SHP77 treated with DMSO at 0.1 percent for 48 hours (cell line): Measurements from ENCODE around the gene BPGM.

Experiments used
- DNase-seq: peaks from one replicate; lab custom pipeline; 2025; lab: John Stamatoyannopoulos, UW

Gene BPGM

GRCh38 chr7:134646425-134647305, at the start of gene BPGM:
Gene BPGM, plus strand, starts transcription at chr7:134646853. Its CDS starts 14,655 bp downstream, at chr7:134661508.
- peak; percentile 98 for DNase-seq

- no peak for DNase-seq
Measured at GRCh38 chr7:134599371-134599770, 47.3 kb upstream of the BPGM start.

DNA sequence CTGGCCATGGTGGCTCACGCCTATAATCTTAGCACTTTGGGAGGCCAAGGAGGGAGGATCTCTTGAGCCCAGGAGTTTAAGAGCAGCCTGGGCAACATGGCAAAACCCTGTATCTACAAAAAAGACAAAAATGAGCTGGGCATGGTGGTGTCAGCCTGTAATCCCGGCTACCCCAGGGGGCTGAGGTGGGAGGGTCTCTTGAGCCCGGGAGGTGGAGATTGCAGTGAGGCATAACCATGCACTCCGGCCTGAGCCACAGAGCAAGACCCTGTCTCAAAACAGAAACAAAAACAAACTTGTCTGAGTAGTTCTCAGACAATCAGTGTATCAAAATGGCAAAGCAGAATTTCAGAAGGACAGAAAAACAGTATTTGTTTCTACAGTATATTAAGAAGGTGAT, 45.2 kb upstream of the BPGM start:
- DNase-seq, result no peak

DNA sequence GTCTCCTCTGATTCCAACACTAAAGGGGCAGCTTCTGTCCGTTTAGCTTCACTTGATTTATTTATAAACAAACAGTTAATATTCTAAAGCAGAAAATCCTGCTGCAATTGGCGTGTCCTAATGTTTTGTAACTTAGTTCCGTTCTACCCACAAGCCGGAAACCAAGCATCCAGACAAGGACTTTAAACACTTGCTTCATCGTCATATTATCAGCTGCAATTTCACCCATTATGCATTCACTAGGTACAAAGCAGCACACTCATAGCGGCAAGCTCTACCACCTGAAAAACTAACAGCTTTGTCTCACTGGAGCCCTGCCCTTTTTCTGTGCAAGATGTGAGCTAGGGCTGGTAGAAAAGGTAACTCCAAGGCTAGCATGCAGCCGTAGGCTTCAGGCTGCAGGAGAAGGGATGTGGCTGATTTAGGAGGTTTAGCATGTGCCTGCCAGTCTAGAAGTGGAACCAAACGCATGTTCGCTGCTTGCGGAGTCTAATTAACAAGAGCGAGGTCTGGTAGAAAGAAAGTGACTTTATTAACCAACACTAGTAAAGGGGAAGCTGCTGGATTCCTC, 43.7 kb upstream of the BPGM start:
- DNase-seq, result no peak

DNA sequence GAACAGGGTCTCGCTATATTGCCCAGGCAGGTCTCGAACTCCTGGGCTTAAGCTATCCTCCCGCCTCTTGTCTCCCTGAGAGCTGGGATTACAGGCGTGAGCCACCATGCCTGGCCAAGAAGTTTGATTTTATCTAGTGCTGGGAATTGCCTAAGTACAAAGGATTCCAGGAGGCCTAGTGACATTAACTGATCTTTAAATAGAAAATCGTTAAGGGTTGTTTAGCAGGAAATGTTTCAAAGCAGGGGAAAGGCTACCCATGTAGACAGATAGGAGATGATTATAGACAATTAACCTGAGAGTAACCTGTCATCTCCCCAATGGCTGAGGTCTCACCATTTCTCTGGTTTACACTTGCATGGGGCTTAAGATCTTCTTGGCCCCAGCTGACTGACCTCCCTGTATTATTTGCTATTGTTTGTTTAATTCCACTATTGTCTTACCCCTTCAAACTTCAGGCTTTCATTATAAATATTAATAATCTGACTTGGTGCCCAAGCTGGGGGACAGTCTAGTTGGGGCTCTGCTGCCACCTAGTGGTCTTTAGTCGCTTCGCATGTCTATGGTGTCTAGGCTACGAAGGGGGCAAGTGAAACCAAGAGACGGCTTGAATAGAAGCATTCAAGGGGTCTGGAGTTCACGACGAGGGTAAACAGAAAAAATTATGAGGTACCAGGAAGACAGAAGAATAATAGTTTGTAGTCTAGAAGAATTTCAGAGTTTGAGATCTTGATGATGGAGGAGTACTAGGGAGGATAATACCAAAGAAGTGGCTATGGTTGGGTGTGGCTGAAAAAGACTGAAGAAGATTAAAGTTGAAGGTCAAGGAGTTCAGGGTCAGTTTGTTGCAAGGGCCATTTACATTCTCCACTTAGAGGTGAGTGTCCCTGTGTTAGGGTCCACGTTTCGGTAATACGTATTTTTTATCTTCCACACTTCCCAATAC, 40.4 kb upstream of the BPGM start:
- DNase-seq, result peak; percentile 7

DNA sequence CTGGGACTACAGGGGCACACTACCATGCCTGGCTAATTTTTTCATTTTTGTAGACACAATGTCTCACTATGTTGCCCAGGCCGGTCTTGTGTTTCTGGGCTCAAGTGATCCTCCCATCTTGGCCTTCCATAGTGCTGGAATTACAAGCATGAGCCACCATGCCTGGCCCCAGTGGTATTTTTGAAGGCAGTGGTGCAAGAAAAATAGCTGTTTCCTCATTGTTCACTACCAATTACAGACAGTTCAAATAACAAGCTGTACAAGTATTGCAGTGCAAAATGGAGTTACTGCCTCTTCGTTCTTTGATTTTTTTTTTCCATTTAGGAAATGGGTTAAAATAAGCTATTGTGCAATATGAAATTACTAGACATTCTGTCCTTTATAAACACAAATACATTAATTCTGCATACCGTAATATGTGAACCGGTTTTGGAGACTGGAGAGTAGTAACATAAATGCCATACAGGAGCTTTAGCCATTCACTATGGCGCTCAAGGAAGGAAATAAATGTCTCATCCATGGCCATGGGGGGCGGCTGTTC, 35.0 kb upstream of the BPGM start:
- no peak for DNase-seq

- DNase-seq, result no peak
Measured at GRCh38 chr7:134612197-134612596, 34.5 kb upstream of the BPGM start.

- DNase-seq, result no peak
Measured at GRCh38 chr7:134613623-134614347, 32.9 kb upstream of the BPGM start.

DNA sequence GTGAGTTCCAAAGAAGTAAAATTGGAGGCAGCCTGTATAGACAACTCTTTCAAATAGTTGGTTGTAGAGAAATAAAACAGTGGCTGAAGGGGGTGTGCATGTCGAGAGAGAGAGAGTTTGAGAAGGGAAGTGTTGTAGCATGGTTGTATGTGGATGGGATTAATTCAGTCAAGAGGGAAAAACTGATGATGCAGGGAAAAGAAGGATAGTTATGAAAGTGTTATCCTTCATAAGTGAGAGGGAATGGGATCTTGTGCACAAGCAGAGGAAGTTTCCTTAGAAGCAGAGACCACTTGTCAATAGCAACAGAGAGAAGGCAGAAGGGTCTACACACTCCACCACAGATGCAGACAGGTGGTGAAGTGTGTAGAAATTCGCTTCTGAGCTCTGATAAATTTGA, 30.0 kb upstream of the BPGM start:
- DNase-seq, result no peak

- DNase-seq, result no peak
Measured at GRCh38 chr7:134618756-134619530, 27.7 kb upstream of the BPGM start.

DNA sequence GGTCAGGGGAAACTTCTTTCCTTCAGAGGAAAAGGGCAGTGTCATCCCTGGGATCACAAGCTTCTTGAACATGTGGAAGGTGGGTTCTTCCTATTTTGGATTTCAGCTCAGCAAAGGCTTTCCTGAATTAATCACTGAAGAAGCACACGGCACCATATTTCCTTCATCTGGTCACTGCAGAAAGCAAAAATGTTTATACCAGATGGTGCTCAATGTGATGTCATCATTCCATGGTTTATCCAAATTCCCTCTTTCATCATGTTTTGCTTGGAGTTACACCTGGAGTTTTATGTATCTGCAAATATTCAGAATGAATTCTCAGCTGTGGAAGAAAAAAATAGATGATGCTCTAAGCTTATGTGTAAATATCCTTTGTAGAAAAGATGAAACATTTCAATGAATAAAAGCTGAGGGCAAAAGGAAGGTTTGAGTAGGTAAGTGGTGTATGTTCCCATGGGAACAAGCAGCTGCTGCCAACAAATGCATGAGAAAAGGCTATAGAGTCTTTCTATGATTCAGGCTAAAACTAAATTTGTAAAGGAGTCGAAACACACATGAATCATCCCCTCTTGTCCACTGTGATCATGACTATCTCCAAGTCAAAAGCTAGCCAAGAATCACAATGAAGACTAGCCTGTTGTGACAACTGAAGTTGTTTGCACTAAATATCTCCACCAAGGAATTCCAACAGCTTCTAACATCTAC, 26.9 kb upstream of the BPGM start:
- DNase-seq, result no peak

- no peak for DNase-seq
Measured at GRCh38 chr7:134622303-134622995, 24.2 kb upstream of the BPGM start.

GRCh38 chr7:134623193-134623592, 23.5 kb upstream of the BPGM start:
- no peak for DNase-seq

GRCh38 chr7:134625550-134625949, 21.1 kb upstream of the BPGM start:
- DNase-seq, result no peak

DNA sequence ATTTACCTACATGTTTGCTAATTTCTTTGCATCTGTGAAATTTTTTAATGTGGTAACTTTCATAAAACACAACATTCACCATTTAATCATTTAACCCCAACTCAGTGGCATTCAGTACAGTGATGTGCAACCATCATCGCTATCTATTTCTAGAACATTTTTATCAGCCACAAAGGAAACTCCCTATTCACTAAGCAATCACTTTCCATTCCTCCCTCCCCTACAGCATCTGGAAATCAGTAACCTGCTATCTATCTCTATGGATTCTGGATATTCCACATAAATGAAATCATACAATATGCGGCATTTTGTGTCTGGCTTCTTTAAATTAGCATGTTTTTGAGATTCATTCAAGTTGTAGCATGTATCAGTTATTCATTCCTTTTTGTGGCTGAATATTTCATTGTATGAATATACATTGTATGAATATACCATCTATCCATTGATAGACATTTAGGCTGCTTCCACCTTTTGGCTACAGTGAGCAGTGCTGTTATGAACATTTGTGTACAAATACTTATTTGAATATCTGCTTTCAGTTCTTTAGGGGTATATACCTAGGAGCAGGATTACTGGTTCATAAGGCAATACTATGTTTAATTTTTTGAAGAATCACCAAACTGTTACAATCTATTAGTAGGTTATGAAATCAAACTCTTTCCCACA, 19.4 kb upstream of the BPGM start:
- no peak for DNase-seq

DNA sequence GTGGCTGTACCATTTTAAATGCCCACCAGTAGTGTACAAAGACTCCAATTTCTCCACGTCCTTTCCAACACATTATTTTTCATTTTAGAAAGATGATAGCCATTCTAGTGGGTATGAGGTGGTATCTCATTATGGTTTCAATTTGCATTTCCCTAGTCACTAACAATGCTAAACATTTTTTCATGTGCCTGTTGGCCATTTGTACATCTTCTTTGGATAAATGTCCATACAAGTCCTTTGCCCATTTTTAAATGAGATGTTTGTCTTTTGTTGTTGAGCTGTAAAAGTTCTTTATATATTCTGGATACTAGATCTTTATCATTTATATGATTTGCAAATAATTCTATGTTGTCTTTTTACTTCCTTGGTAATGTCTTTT, 18.9 kb upstream of the BPGM start:
- DNase-seq, result no peak

DNA sequence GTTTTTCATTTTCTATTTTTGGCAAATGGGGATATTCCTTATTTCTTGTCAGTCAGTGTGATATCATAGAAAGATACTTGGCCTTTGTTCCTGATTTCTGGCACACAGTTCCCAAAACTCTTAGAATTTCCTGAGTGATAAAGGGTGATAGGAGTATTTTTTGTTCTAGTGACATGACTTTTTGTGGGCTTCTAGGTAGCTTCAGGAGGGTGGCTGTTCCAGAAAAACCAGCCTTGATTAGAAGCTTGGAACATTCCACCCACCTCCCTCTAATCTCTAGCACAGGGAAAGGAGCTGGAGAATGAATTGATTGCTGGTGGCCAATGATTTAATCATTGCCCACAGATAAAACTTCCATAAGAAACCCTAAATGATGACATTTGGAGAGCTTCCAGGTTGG, 17.2 kb upstream of the BPGM start:
- DNase-seq, result no peak

DNA sequence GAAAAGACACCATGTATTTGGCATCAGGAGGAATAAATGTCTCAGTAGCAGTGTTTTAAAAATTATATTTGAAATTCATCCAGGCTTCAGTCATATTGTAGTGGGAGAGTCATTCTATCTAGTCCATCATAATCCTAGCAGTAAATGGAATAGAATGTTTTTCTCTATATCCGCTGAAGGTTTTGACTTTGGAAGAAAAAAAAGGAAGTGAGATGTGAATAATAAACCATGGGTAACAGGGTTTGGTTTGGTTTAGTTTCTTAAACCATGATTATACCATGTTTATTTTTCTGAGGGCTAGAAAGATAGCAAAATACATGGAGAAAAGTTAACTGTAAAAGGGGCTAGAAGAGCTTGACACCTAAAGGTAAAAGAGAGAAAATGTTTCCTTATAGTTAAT, 16.4 kb upstream of the BPGM start:
- DNase-seq, result no peak

- no peak for DNase-seq
Measured at GRCh38 chr7:134630893-134631292, 15.8 kb upstream of the BPGM start.
